Measurements from ENCODE around the gene PLEKHO2.
"Not testable (repeated sequence)": the region's sequence is repeated elsewhere in the genome, so short reads cannot be mapped to it uniquely, and the experiment has no call there.

Gene PLEKHO2, protein sequence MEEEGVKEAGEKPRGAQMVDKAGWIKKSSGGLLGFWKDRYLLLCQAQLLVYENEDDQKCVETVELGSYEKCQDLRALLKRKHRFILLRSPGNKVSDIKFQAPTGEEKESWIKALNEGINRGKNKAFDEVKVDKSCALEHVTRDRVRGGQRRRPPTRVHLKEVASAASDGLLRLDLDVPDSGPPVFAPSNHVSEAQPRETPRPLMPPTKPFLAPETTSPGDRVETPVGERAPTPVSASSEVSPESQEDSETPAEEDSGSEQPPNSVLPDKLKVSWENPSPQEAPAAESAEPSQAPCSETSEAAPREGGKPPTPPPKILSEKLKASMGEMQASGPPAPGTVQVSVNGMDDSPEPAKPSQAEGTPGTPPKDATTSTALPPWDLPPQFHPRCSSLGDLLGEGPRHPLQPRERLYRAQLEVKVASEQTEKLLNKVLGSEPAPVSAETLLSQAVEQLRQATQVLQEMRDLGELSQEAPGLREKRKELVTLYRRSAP

DNA sequence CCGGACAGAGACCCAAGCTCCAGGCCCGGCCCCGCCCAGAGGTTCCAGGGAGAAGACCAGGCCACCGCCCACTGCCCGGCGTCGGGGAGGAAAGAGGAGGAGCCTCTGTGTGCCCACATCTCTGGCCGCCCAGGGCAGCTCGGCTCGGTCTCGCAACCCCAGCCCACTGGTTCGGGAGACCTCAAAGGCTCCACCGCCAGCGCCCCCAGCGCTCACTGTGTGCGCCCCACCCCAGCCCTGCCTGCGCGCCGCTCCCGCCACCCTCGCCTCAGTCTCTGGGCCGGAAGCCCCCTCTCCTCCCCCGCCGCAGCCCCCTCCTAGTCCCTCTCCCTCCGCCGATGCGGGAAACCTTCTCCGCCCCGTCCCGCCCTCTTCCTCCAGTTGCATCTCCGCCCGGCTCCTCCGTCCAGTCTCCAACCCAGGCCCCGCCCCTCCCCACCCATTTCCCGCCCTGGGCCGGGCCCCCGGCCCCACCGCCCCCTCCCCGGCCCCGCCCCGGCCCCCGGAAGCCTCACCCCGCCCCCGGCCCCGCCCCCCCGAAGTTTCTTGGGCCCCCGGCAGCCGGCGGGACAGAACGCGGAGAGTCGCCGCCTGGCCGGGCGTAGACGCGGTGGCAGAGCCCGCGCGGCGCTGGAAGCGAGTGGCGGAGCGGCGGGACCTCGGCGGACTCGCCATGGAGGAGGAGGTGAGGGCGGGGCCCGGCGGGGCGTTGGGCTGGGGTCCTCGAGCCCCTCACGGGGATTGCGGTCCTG is at the start of gene PLEKHO2:
PLEKHO2 (plus strand) TSS at position 572 of the 752 bp plus-strand sequence; CDS start at position 674, 102 bp downstream.
- DNase-seq, result peak; percentile 79 to 98 (median 92)
- intact Hi-C loops (cut with DNase I), result loop anchor here (10.0 kb wide), 1 partner anchor 53 kb away; no protein-coding TSS in a partner anchor

DNA sequence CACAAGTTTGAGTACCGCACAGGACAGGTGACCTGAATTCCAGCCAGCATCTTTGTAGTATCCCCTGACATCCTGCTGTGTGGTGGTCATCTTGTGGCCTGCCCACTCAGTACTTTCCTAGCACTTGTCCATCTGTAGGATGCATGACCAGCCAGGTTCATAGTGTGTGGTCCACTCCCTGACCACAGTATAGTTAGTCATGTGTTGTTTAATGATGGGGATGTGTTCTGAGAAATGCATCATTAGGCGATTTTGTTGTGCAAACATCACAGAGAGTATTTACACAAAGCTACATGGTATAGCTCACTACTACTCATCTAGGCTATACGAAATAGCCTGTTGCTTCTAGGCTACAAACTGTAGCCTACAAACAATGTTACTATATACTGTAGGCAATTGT is 49.4 kb upstream of the PLEKHO2 start:
- intact Hi-C loops (cut with DNase I), result no loop called here
- no peak for DNase-seq

DNA sequence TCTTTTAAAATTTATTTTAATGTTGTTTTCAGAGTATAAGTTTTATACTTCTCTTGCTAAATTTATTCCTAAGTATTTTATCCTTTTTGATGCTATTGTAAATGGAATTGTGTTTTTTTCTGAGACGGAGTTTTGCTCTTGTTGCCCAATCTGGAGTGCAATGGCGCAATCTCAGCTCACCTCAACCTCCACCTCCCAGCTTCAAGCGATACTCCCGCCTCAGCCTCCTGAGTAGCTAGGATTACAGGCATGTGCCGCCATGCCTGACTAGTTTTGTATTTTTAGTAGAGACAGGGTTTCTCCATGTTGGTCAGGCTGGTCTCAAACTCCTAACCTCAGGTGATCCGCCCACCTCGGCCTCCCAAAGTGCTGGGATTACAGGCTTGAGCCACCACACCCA is 46.4 kb upstream of the PLEKHO2 start:
- DNase-seq; intact Hi-C loops (cut with DNase I): not testable (repeated sequence)

DNA sequence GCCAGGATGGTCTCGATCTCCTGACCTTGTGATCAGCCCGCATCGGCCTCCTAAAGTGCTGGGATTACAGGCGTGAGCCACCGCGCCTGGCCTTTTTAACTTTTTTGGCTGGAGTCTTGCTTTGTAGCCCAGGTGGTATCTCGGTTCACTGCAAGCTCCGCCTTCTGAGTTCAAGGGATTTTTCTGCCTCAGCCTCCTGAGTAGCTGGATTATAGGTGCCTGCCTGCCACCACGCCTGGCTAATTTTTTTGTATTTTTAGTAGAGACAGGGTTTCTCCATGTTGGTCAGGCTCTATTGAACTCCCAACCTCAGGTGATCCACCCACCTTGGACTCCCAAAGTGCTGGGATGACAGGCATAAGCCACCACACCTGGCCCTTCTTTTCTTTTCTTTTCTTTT is 45.8 kb upstream of the PLEKHO2 start:
- intact Hi-C loops (cut with DNase I); DNase-seq: not testable (repeated sequence)

DNA sequence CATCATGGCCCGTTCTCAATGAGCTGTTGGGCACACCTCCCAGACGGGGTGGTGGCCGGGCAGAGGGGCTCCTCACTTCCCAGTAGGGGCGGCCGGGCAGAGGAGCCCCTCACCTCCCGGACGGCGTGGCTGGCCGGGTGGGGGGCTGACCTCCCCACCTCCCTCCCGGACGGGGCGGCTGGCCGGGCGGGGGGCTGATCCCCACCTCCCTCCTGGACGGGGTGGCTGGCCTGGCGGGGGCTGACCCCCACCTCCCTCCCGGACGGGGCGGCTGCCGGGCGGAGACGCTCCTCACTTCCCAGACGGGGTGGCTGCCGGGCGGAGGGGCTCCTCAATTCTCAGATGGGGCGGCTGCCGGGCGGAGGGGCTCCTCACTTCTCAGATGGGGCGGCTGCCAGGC is 42.8 kb upstream of the PLEKHO2 start:
- DNase-seq; intact Hi-C loops (cut with DNase I): not testable (repeated sequence)

DNA sequence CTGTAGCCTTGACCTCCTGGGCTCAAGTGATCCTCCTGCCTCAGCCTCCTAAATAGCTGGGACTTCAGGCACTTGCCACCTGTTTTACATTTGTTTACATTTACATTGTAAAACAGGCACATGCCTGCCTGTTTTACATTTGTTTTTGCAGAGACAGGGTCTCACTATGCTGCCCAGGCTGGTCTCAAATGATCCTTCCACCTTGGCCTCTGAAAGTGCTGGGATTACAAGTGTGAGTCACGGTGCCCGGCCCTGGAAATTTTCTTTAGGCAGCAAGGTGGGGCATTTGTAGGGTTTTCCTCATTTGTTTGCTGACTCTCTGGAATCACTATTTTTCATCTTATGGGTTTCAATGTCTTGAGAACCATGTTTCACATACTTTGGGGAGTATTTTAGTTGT is 41.2 kb upstream of the PLEKHO2 start:
- no peak for DNase-seq
- intact Hi-C loops (cut with DNase I), result loop anchor here (10.0 kb wide), 1 partner anchor 46 kb away; no protein-coding TSS in a partner anchor

DNA sequence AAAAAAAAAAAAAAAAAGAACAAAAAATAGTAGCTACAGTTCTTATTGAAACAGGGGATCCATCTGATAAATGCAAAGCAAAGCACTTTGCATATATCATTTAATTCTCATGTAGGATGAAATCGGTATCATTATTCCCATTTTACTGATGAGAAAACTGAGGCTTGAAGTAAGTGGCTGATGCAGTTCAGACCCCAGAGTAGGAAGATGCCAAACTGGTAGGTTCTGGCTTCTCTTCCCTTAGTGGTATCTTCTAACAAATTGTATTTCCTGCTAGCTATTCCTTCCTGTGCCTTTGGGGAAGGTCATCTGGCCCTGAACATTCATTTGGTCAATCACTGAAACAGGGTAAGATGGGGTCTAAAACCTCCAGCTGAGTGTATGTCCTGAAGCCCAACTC is 38.2 kb upstream of the PLEKHO2 start:
- intact Hi-C loops (cut with DNase I), result loop anchor here (10.0 kb wide), 1 partner anchor 49 kb away; no protein-coding TSS in a partner anchor
- DNase-seq, result no peak

DNA sequence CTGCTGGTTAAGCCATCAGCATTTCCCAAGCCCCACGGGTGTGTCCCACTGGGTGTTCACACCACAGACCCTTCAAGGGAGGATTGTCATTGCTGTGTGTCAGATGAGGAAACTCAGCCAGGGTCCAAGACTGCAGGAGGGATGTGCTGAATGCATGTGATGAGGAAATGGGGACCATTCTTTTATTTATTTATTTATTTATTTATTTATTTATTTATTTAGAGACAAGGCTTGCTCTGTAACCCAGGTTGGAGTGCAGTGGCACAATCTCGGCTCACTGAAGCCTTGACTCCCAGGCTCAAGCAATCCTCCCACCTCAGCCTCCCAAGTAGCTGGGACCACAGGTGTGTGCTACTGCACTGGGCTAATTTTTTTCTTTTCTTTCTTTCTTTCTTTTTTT is 37.1 kb upstream of the PLEKHO2 start:
- intact Hi-C loops (cut with DNase I), result loop anchor here (10.0 kb wide), 1 partner anchor 50 kb away; no protein-coding TSS in a partner anchor
- no peak for DNase-seq

DNA sequence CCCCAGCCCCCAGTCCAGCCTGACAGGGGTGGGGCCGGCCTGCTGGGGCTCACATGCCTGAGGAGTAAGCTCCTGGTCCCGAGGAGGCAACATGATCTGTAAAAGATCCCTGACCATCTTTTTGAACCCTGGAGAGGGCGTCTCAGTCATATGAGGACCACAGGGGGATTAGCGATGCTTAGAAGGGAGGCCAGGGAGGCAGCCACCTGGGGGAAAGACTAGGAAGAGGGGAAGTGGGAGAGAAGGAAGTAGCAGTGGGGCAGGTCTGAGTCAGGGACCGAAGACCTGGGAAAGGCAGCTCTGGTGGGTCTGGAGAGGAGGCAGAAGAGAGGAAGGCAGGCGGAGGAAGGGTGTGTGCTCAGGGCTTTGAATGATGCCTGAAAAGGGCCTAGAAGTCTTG is 35.2 kb upstream of the PLEKHO2 start:
- intact Hi-C loops (cut with DNase I), result loop anchor here (10.0 kb wide), 1 partner anchor 52 kb away; no protein-coding TSS in a partner anchor
- DNase-seq, result no peak

DNA sequence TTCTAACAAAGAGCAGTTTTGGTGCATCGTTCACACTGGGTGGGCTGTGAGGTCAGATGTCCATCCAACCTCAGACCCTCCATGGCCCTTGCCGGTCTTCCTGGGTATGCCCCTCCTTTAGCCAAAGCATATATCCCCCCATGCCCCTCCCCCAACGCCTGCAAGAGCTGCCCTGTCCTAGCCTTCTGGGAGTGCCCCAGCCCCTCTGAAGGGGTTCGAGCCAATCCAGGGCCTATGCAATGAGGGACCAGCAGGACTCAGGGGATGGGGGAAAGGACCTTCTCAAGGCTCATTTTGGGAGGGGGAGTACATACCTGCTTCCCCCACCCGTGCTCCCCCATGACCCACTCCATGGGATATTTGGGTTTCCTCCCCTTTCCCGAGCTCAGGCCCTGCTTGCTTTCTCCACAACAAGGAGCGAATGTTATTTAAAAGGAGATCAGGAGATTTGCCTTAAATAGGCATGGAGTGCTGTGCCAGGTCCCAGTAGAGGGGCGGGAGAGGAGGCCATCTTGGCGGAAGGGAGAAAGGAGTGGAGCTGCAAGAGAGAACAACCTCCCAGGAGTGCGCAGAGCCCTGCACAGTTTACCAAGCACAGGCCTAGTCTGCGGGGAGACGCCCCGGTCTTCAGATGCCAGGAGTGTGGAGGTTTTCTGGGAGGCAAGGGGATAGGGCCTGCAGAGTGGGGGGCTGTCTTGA is 34.5 kb upstream of the PLEKHO2 start:
- DNase-seq, result no peak
- intact Hi-C loops (cut with DNase I), result loop anchor here (10.0 kb wide), 1 partner anchor 52 kb away; no protein-coding TSS in a partner anchor

DNA sequence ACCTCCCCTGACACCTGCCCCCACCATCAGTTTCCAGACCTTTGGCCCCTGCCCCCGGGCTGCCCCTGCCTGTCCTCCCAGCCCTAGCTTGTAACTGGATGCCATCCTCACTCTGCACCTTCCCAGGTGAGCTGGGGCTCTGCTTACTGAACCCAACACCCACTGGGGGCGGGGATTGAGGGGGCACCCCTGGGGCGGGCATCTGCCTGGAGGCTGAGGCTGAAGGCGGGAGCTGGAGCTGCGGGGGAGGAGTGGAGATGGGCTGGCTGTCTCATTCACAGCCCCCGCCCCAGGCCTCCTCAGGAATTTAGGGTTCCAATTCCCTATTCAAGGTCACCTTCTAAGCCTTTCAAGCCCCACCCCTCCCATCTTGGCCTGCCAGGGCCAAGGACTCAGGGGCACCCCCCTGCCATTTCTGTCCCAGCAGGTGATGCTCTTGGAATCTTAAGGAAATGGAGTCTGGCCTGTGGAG is 33.9 kb upstream of the PLEKHO2 start:
- intact Hi-C loops (cut with DNase I), result loop anchor here (10.0 kb wide), 1 partner anchor 53 kb away; no protein-coding TSS in a partner anchor
- DNase-seq, result no peak

DNA sequence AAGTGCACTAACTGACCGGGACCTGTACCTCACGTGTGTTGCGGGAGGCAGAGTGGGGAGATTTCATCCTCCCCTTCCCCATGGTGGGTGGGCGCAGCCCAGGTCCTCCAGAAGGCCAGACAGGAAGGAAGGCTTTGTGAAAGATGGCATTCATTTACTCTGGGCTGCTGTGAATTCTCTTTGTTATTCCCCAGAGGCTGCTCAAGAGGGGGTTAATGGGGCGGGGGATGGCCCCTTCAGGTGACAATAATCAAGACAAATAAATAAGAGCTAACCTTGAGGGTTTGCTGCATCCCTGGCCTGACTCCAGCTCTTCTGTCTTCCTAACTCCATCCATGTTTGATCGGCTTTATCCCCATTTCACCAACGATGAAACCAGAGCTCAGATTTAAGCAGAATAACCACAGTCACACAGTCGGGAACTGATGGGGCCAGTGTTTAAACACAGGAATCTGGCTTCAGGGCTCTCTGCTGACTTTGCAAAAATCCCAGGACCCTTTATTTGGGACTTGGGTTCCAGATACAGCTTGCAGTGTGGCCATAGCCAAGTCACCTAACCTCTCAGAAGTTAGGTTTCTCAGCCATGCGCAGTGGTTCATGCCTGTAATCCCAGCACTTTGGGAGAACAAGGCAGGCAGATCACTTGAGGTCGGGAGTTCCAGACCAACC is 32.8 kb upstream of the PLEKHO2 start:
- intact Hi-C loops (cut with DNase I), result loop anchor here (10.0 kb wide), 1 partner anchor 54 kb away; no protein-coding TSS in a partner anchor
- no peak for DNase-seq

DNA sequence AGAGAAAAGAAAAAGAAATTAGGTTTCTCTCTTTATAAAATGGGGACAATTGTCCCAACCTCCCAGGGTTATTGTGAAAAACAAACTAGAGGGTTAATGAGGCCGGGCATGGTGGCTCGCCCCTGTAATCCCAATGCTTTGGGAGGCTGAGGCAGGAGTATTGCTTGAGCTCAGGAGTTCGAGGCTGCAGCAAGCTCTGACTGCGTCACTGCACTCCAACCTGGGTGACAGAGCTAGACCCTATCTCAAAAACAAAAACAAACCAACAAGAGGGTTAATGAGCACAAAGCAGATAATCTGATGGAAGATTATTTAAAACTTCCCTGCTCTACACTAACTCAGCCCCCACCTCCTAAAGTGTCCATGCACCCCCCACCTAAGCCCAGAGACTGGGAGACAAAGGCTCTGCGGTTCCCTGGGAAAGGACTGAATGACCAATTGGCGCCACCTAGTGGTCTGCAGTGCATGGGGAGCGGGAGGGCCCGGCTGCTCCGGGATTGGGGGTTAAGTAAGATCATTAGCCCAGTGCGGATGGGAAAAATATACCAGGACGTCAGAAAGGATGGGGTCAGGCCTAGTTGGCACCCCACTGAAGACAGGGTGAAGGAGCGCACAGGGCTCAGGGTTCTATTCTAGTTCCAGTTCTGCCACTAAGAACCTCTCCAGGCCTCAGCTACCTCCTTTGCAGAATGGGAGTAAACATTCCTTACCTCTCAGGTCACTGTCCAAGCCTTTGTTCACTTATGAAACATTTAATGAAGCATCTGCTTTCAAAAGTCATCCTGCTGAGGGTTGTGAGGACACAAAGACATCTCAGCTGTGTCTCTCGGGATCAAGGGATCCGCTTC is 31.8 kb upstream of the PLEKHO2 start:
- peak; percentile 69 to 94 (median 82) for DNase-seq
- intact Hi-C loops (cut with DNase I), result loop anchor here (5.0 to 10.0 kb wide), 2 partner anchors 55 to 83 kb away; no protein-coding TSS in a partner anchor

DNA sequence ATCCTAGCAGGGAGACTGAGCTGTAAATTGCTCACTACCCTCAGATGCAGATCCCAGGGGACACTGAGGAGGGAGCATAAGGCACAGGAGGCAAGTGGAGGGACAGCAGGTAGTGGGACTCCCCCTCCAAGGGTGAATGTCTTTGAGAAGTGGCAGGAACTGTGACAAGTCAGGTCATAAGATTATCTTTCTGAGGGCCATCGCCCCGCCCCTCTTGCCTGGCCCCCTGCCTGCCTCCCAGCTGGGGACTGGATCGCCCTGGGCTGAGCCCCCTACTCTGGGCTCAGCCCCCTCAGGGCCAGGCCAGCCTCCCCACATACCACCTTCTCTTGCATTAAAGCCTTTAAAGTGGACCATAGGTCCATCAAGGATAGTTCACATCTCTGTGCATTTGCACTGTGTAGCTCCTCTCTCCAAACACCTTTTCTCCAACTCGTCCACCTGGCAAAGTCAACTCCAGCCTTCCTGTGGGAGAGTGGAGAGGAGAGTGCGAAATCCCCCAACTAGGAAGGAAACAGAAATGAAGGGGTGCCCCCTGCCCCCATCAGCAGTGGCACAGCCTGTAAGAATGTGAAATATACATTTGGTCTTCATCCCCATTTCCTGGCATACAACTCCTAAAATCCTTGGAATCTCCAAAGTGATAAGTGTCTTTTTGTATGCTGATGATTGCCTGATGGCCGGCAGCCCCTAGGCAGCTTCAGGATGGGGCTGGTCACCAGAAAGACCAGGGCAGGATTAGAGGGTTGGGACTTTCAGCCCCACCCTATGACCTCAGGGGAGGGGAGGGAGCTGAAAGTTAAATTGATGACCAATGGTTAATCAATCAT is 31.0 kb upstream of the PLEKHO2 start:
- no peak for DNase-seq
- intact Hi-C loops (cut with DNase I), result loop anchor here (5.0 kb wide), 1 partner anchor 83 kb away; no protein-coding TSS in a partner anchor

DNA sequence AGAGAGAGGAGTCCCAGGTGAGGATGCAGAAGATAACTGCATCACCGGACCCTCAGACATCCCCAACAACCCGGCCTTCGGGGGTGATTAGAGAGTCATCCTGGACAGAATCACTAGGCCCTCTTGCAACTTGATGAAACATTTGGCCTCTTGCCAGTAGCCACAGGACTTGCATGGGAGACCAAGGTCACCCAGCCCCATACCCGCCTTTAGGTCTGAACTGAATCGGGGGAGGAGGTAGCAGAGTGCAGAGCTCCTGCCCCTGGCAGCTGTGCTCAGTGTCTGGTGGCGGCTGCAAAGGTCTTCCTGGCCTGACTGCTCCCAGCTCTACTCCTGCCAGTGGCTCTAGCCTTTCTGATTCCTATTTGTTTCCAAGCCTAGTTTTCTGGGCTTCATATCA is 28.6 kb upstream of the PLEKHO2 start:
- intact Hi-C loops (cut with DNase I), result loop anchor here (5.0 kb wide), 1 partner anchor 86 kb away; no protein-coding TSS in a partner anchor
- no peak for DNase-seq

DNA sequence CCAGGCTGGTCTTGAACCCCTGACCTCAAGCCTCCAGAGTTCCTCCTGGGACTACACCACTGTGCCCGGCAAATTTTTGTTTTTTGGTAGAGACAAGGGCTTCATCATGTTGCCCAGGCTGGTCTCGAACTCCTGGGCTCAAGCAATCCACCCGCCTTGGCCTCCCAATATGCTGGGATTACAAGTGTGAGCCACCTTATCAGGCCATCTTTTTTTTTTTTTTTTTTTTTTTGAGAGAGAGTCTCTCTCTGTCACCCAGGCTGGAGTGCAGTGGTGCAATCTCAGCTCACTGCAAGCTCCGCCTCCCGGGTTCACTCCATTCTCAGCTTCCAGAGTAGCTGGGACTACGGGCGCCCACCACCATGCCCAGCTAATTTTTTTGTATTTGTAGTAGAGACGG is 27.4 kb upstream of the PLEKHO2 start:
- DNase-seq, result not testable (repeated sequence)
- intact Hi-C loops (cut with DNase I), result loop anchor here (5.0 kb wide), 1 partner anchor 87 kb away; no protein-coding TSS in a partner anchor

Data from head of caudate nucleus (tissue), 42 donors.